GM23338 (cell line): ENCODE data around the gene ORM1. TPM values are rescaled to one million over a fixed set of nuclear protein-coding genes. Genes with fewer than 3 reads are reported as not detected.
"Not testable (repeated sequence)": the region's sequence is repeated elsewhere in the genome, so short reads cannot be mapped to it uniquely, and the experiment has no call there.

Experiments
- ATAC-seq: fragments of 200-7000 bp; cut with Tn5 transposase; 3 replicates; pipeline ENCODE4 v1.9.1; 2020
- DNase-seq: peaks from one replicate; pipeline ENCODE4 v3.0.0-alpha.2; 2015; ENCODE audit warnings: low spot score
- H2AFZ ChIP-seq: fragments of 200-600 bp; sonication (generic); 2 replicates; pipeline ENCODE4 v1.8.0; 2016; ENCODE audit warnings: antibody characterized with exemption, mild to moderate bottlenecking, moderate library complexity
- H3F3A ChIP-seq: fragments of 200-600 bp; sonication (generic); replicated peaks from 2 replicates; pipeline ENCODE4 v1.8.0; 2017; ENCODE audit warnings: antibody characterized with exemption, mixed run types, low read depth
- H3K27ac ChIP-seq: fragments of 200-600 bp; sonication (generic); 2 replicates; pipeline ENCODE4 v1.6.1; 2016; ENCODE audit warnings: low read depth
- H3K27me3 ChIP-seq: fragments of 200-600 bp; sonication (generic); 2 replicates; pipeline ENCODE4 v1.8.0; 2016; ENCODE audit warnings: mild to moderate bottlenecking, mixed run types, moderate library complexity; ENCODE audit not compliant: insufficient read depth
- H3K36me3 ChIP-seq: fragments of 200-600 bp; sonication (generic); 2 replicates; pipeline ENCODE4 v1.8.0; 2016; ENCODE audit warnings: mild to moderate bottlenecking; ENCODE audit not compliant: insufficient read depth
- H3K4me1 ChIP-seq: fragments of 200-600 bp; sonication (generic); 2 replicates; pipeline ENCODE4 v1.8.0; 2016; ENCODE audit warnings: mild to moderate bottlenecking, moderate library complexity; ENCODE audit not compliant: insufficient read depth
- H3K4me2 ChIP-seq: fragments of 200-600 bp; sonication (generic); 2 replicates; pipeline ENCODE4 v1.7.1; 2017; ENCODE audit warnings: mixed run types
- H3K4me3 ChIP-seq: fragments of 200-600 bp; sonication (generic); 2 replicates; pipeline ENCODE4 v1.6.1; 2016; ENCODE audit warnings: mixed run types
- H3K79me2 ChIP-seq: fragments of 200-600 bp; sonication (generic); replicated peaks from 2 replicates; pipeline ENCODE4 v1.8.0; 2017; ENCODE audit warnings: mild to moderate bottlenecking; ENCODE audit not compliant: insufficient read depth
- H3K9me2 ChIP-seq: fragments of 200-600 bp; sonication (generic); 2 replicates; pipeline ENCODE4 v1.8.0; 2017; ENCODE audit not compliant: insufficient read depth
- H4K20me1 ChIP-seq: fragments of 200-600 bp; sonication (generic); replicated peaks from 2 replicates; pipeline ENCODE4 v1.8.0; 2017; ENCODE audit warnings: mild to moderate bottlenecking; ENCODE audit not compliant: insufficient read depth
- H3K27ac Mint-ChIP-seq: 2 replicates; pipeline ENCODE4 v1.8.0; 2020; ENCODE audit warnings: inconsistent platforms, mild to moderate bottlenecking, moderate library complexity, mixed read lengths
- H3K27me3 Mint-ChIP-seq: 3 replicates; pipeline ENCODE4 v1.8.0; 2022; ENCODE audit warnings: low read depth, mild to moderate bottlenecking, moderate library complexity, mixed read lengths, inconsistent platforms; ENCODE audit not compliant: insufficient read depth, poor library complexity
- H3K36me3 Mint-ChIP-seq: 3 replicates; pipeline ENCODE4 v1.8.0; 2021; ENCODE audit warnings: low read depth, mild to moderate bottlenecking, inconsistent platforms, moderate library complexity, mixed read lengths
- H3K4me1 Mint-ChIP-seq: 3 replicates; pipeline ENCODE4 v1.8.0; 2020; ENCODE audit warnings: mild to moderate bottlenecking, inconsistent platforms, mixed read lengths
- H3K4me3 Mint-ChIP-seq: 3 replicates; pipeline ENCODE4 v1.8.0; 2021; ENCODE audit warnings: moderate library complexity, mild to moderate bottlenecking, inconsistent platforms, mixed read lengths
- H3K9me3 Mint-ChIP-seq: 3 replicates; pipeline ENCODE4 v1.8.0; 2020; ENCODE audit warnings: moderate library complexity, mild to moderate bottlenecking, inconsistent platforms, mixed read lengths
- EZH2phosphoT487 ChIP-seq: fragments of 200-600 bp; sonication (generic); IDR thresholded peaks from one replicate; pipeline ENCODE4 v1.8.1; 2018; ENCODE audit warnings: antibody characterized with exemption; ENCODE audit not compliant: unreplicated experiment
- STAT1 ChIP-seq: IDR thresholded peaks from one replicate; pipeline ENCODE4 v1.6.1; 2016; ENCODE audit warnings: antibody characterized with exemption; ENCODE audit not compliant: unreplicated experiment
- polyA plus RNA-seq: library from polyadenylated mRNA; unstranded; fragments of >200 nt; fragmentation: Nextera tagmentation; extraction: Ambion mirVana; gene quantifications from 2 replicates; pipeline ENCODE4 v1.2.1, GENCODE V29; 2016
- total RNA-seq: library from RNA; depleted of rRNA; stranded (reverse); fragments of >200 nt; shearing (Covaris generic); gene quantifications from 2 replicates; pipeline ENCODE4 v1.2.3, GENCODE V29; 2014
- TF ChIP-seq, protein P1 (sequence below): IDR thresholded peaks from one replicate; pipeline ENCODE4 v1.6.1; 2018; ENCODE audit warnings: antibody characterized with exemption; ENCODE audit not compliant: unreplicated experiment

Gene ORM1
- total and polyA plus RNA-seq, 2 experiments from 2014 or later = not detected

DNA sequence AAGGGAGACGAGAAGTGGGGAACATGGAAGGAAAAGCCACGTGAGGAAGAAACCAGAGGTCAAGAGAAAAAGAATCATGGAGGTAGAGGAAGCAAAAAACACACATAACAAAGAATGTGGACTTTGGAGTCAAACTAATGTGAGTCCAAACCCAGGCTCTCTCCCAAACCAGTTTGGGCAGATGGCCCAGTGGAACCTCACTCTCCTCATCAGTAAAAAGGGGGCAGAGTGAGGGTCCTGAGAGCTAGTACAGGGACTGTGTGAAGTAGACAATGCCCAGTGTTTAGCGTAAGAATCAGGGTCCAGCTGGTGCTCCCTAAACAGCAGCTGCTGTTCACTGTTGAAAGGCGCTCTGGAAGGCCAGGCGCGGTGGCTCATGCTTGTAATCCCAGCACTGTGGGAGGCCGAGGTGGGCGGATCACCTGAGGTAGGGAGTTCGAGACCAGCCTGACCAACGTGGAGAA, 5.5 kb downstream of the ORM1 start:
- H3K9me2 ChIP-seq, H3K36me3 Mint-ChIP-seq, H3K27ac Mint-ChIP-seq, H3K79me2 ChIP-seq, H2AFZ ChIP-seq, H3F3A ChIP-seq, H3K27me3 ChIP-seq, H3K9me3 Mint-ChIP-seq, H3K4me1 ChIP-seq, H3K36me3 ChIP-seq, H3K4me2 ChIP-seq, H3K4me3 Mint-ChIP-seq, H4K20me1 ChIP-seq, H3K27ac ChIP-seq, DNase-seq, ATAC-seq, H3K4me1 Mint-ChIP-seq, H3K4me3 ChIP-seq: not testable (repeated sequence)
- H3K27me3 Mint-ChIP-seq = peaks cover 10% of the 10 kb centered on the region

DNA sequence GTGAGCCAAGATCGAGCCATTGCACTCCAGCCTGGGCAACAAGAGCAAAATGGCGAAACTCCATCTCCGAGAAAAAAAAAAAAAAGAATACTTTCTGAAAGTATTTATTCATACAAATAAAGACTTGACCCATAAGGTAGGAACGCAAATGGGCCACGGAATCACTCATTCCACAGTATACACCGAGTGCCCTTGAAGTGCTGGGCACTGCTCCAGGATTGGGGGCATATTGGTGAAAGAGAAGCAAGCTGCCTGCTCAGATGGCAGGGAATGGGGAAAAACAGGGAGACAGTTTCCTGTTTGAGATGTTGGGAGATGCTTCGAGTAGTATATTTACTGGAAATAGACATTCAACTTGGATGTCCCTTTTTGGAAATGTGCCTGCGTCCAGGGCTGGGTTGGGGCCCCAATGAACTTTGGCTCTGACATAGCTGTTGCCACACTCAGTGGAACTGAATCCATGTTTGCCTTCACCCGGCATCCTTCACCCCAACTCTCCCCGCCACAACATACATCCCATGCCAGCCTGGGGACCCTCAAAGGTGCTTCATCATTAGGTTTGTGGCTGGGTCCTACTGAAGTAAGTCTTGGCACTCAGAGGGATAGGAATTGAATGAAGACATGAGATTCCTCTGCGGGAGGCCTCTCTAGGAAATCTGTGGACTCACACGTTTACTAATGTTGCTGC, 6.2 kb downstream of the ORM1 start:
- H3K27me3 Mint-ChIP-seq = peaks cover 10% of the 10 kb centered on the region
- H3K9me3 Mint-ChIP-seq, H3K36me3 ChIP-seq, ATAC-seq, H3K27ac ChIP-seq, H3F3A ChIP-seq, H3K4me2 ChIP-seq, H3K9me2 ChIP-seq, H4K20me1 ChIP-seq, H3K27ac Mint-ChIP-seq, H3K4me3 ChIP-seq, H3K4me1 Mint-ChIP-seq, H3K4me3 Mint-ChIP-seq, H2AFZ ChIP-seq, H3K4me1 ChIP-seq, H3K27me3 ChIP-seq, DNase-seq, H3K79me2 ChIP-seq, H3K36me3 Mint-ChIP-seq: not testable (repeated sequence)

DNA sequence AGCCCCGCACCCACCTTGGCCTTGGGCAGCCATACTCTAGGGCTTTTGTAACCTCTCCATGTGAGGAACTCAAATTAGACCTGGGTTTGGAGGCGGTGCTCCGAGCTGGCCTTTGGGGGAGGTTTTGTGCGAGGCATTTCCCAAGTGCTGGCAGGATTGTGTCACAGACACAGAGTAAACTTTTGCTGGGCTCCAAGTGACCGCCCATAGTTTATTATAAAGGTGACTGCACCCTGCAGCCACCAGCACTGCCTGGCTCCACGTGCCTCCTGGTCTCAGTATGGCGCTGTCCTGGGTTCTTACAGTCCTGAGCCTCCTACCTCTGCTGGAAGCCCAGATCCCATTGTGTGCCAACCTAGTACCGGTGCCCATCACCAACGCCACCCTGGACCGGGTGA, 6.7 kb downstream of the ORM1 start, which contains the start of gene ORM2:
Gene ORM2 (plus strand): TSS at position 245 of the 398 bp plus-strand sequence. CDS start 36 bp downstream, at position 281.
- not testable (repeated sequence) for H3K4me1 ChIP-seq, H3K4me1 Mint-ChIP-seq, H3K36me3 ChIP-seq, H4K20me1 ChIP-seq, H3K27ac Mint-ChIP-seq, ATAC-seq, H3K36me3 Mint-ChIP-seq, H3K9me2 ChIP-seq, H2AFZ ChIP-seq, H3K4me3 ChIP-seq, H3K4me2 ChIP-seq, H3K9me3 Mint-ChIP-seq, H3K27me3 ChIP-seq, H3K27ac ChIP-seq, H3K79me2 ChIP-seq, H3K4me3 Mint-ChIP-seq, H3F3A ChIP-seq, DNase-seq
- peaks cover 10% of the 10 kb centered on the region for H3K27me3 Mint-ChIP-seq

DNA sequence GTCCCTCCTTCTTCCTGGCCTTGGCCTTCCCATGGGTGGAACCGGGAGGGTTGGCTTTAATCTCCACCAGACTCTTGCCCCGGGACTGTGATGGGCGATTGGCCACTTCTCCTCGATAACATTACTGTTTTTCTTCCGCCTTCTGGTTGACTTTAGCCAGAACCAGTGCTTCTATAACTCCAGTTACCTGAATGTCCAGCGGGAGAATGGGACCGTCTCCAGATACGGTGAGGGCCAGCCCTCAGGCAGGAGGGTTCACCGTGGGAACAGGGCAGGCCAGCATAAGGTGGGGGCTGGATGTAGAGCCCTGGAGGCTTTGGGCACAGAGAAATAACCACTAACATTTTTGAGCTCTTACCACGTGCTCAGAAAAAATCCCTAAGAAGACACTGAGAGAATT, 7.7 kb downstream of the ORM1 start:
- Mint-ChIP-seq H3K4me3 (no peak overlapping the region), H3K4me1 (peaks cover 6% of the 10 kb centered on the region), H3K36me3 (peaks cover 12% of the 10 kb centered on the region), H3K27me3 (peaks cover 10% of the 10 kb centered on the region), H3K27ac (no peak overlapping the region), H3K9me3 (0 out of 3 replicates have a peak, but pooled peaks cover 6% of the 10 kb centered on the region)
- no peak overlapping the region for H3K27ac ChIP-seq
- H3K4me2 ChIP-seq = no peak overlapping the region
- no peaks in the 10 kb centered on the region for H3K79me2 ChIP-seq
- no peak overlapping the region for H2AFZ ChIP-seq
- H3K9me2 ChIP-seq = no peaks in the 10 kb centered on the region
- H4K20me1 ChIP-seq = no peaks in the 10 kb centered on the region
- H3K4me1 ChIP-seq = no peaks in the 10 kb centered on the region
- no peak overlapping the region for H3K4me3 ChIP-seq
- H3F3A ChIP-seq = no peaks in the 10 kb centered on the region
- ATAC-seq (no peak), DNase-seq (no peak)
- H3K27me3 ChIP-seq = no peaks in the 10 kb centered on the region
- TF ChIP-seq STAT1 = no peak
- TF ChIP-seq, protein P1, sequence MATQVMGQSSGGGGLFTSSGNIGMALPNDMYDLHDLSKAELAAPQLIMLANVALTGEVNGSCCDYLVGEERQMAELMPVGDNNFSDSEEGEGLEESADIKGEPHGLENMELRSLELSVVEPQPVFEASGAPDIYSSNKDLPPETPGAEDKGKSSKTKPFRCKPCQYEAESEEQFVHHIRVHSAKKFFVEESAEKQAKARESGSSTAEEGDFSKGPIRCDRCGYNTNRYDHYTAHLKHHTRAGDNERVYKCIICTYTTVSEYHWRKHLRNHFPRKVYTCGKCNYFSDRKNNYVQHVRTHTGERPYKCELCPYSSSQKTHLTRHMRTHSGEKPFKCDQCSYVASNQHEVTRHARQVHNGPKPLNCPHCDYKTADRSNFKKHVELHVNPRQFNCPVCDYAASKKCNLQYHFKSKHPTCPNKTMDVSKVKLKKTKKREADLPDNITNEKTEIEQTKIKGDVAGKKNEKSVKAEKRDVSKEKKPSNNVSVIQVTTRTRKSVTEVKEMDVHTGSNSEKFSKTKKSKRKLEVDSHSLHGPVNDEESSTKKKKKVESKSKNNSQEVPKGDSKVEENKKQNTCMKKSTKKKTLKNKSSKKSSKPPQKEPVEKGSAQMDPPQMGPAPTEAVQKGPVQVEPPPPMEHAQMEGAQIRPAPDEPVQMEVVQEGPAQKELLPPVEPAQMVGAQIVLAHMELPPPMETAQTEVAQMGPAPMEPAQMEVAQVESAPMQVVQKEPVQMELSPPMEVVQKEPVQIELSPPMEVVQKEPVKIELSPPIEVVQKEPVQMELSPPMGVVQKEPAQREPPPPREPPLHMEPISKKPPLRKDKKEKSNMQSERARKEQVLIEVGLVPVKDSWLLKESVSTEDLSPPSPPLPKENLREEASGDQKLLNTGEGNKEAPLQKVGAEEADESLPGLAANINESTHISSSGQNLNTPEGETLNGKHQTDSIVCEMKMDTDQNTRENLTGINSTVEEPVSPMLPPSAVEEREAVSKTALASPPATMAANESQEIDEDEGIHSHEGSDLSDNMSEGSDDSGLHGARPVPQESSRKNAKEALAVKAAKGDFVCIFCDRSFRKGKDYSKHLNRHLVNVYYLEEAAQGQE = no peak
- no peak for TF ChIP-seq EZH2phosphoT487
- H3K36me3 ChIP-seq = no peaks in the 10 kb centered on the region

DNA sequence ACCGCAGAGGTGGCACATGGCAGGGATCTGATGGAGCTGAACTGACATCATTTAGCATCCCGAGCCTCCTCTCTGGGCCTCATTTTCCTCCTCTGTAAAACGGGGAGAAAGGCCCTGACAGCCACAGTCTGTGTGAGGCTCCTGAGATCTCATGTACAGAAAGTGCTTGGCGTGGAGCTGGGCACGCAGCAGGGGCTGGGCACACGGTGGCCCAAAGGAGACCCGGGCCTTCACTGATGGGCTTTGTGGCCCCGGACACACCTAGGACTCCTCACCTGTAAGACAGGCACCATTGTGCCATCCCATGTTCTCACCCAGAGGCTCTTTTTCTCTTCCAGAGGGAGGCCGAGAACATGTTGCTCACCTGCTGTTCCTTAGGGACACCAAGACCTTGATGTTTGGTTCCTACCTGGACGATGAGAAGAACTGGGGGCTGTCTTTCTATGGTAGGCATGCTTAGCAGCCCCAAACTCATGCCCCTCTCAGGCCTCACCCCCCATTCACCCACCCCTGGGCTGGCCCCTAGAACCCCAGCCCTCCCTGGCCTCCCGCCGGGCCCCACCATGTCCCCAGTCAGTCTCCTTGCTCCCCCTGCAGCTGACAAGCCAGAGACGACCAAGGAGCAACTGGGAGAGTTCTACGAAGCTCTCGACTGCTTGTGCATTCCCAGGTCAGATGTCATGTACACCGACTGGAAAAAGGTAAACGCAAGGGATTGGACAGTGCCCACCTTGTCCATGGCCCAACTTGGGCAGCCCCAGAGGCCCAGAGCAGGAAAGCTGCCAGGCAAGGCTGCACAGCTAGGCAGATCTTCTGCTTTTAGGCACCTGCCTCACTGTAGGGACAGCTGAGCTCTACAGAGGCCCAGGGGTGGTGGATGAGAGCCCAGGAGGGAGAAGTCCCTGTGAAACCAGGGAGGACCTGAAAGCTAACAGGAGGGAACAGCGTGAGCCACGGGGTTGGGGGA, 8.6 kb downstream of the ORM1 start:
- not testable (repeated sequence) for H3K27ac ChIP-seq, DNase-seq, H3K27me3 ChIP-seq, H3K4me1 ChIP-seq, H3K79me2 ChIP-seq, H2AFZ ChIP-seq, H3K4me3 ChIP-seq, H3K4me1 Mint-ChIP-seq, H3K27ac Mint-ChIP-seq, H4K20me1 ChIP-seq, ATAC-seq, H3K9me2 ChIP-seq, H3K4me2 ChIP-seq, H3K9me3 Mint-ChIP-seq, H3K36me3 ChIP-seq, H3K4me3 Mint-ChIP-seq, H3F3A ChIP-seq
- Mint-ChIP-seq H3K27me3 (peaks cover 12% of the 10 kb centered on the region), H3K36me3 (peaks cover 19% of the 10 kb centered on the region)
